ENCODE measurements around the gene TNFRSF8. TPM values are rescaled to one million over a fixed set of nuclear protein-coding genes. Genes with fewer than 3 reads are reported as not detected.

TNFRSF8 gene
- polyA plus RNA-seq, 1 donor (not counting 4 experiments of a cell fraction or from before 2014, with no cell fraction given), result 0.03 TPM

- Histone ChIP-seq H3K9me3 (ENCODE audit: control insufficient read depth, low read depth, low read length) (no peaks in the 10 kb centered on the region), H3K4me2 (ENCODE audit: control insufficient read depth, extremely low read depth, insufficient read depth, low read depth, low read length) (no peak overlapping the region), H2AFZ (ENCODE audit: control insufficient read depth, low read length) (no peak overlapping the region), H3K4me3 (ENCODE audit: control insufficient read depth in 2 of 3, extremely low read depth in 1 of 3, insufficient read depth in 2 of 3, low read depth in 1 of 3, low read length in 3 of 3) (no peak overlapping the region), H3K9ac (ENCODE audit: control insufficient read depth, extremely low read depth, insufficient read depth, low read length) (no peak overlapping the region), H3K36me3 (ENCODE audit: control insufficient read depth in 2 of 2, extremely low read depth in 1 of 2, insufficient read depth in 2 of 2, low read length in 2 of 2) (peaks cover 0 to 18% of the 10 kb centered on the region in 2 experiments), H3K4me1 (ENCODE audit: control insufficient read depth, extremely low read depth, insufficient read depth, low read length) (no peaks in the 10 kb centered on the region), H3K27ac (ENCODE audit: control insufficient read depth, insufficient read depth, low read length) (no peak overlapping the region), H3K79me2 (ENCODE audit: control insufficient read depth, insufficient read depth, low read length) (no peaks in the 10 kb centered on the region), H3K27me3 (ENCODE audit: control insufficient read depth, extremely low read depth, insufficient read depth, low read length) (no peaks in the 10 kb centered on the region), H3K9me1 (ENCODE audit: control insufficient read depth, extremely low read depth, insufficient read depth, low read length) (no peaks in the 10 kb centered on the region), H4K20me1 (ENCODE audit: control insufficient read depth, extremely low read depth, insufficient read depth, low read length) (no peaks in the 10 kb centered on the region)
- dilution Hi-C loops (cut with MboI; ENCODE audit: extremely low pct_ligation_motif_present, low sequenced_read_pairs), result no loop called here
- FAIRE-seq (no peak), DNase-seq (ENCODE audit: low read depth, low spot score) (no peak)
- no peak for TF ChIP-seq CTCF (optimal IDR thresholded peaks at IDR 0.05 in 1 of 3, IDR thresholded peaks at IDR 0.05 in 1 of 3, conservative IDR thresholded peaks at IDR 0.05 in 1 of 3; ENCODE audit: extremely low read depth in 1 of 3, insufficient read depth in 2 of 3, low read length in 3 of 3)
Observed at GRCh38 chr1:12034381-12034801, 28.7 kb upstream of the TNFRSF8 start.

GRCh38 chr1:12035312-12035711, 27.8 kb upstream of the TNFRSF8 start:
- Histone ChIP-seq H3K27me3 (ENCODE audit: control insufficient read depth, extremely low read depth, insufficient read depth, low read length) (no peaks in the 10 kb centered on the region), H3K9me3 (ENCODE audit: control insufficient read depth, low read depth, low read length) (no peaks in the 10 kb centered on the region), H3K9ac (ENCODE audit: control insufficient read depth, extremely low read depth, insufficient read depth, low read length) (no peak overlapping the region), H3K36me3 (ENCODE audit: control insufficient read depth in 2 of 2, extremely low read depth in 1 of 2, insufficient read depth in 2 of 2, low read length in 2 of 2) (peaks cover 0 to 9% of the 10 kb centered on the region in 2 experiments), H3K79me2 (ENCODE audit: control insufficient read depth, insufficient read depth, low read length) (no peaks in the 10 kb centered on the region), H3K4me3 (ENCODE audit: control insufficient read depth in 2 of 3, extremely low read depth in 1 of 3, insufficient read depth in 2 of 3, low read depth in 1 of 3, low read length in 3 of 3) (no peak overlapping the region), H3K27ac (ENCODE audit: control insufficient read depth, insufficient read depth, low read length) (no peak overlapping the region), H2AFZ (ENCODE audit: control insufficient read depth, low read length) (no peak overlapping the region), H3K9me1 (ENCODE audit: control insufficient read depth, extremely low read depth, insufficient read depth, low read length) (no peaks in the 10 kb centered on the region), H3K4me1 (ENCODE audit: control insufficient read depth, extremely low read depth, insufficient read depth, low read length) (no peaks in the 10 kb centered on the region), H3K4me2 (ENCODE audit: control insufficient read depth, extremely low read depth, insufficient read depth, low read depth, low read length) (no peak overlapping the region), H4K20me1 (ENCODE audit: control insufficient read depth, extremely low read depth, insufficient read depth, low read length) (no peaks in the 10 kb centered on the region)
- TF ChIP-seq EZH2 (IDR thresholded peaks at IDR 0.05; ENCODE audit: low read length) (no peak), CTCF (optimal IDR thresholded peaks at IDR 0.05 in 1 of 3, IDR thresholded peaks at IDR 0.05 in 1 of 3, conservative IDR thresholded peaks at IDR 0.05 in 1 of 3; ENCODE audit: extremely low read depth in 1 of 3, insufficient read depth in 2 of 3, low read length in 3 of 3) (no peak)
- no peak for FAIRE-seq
- DNase-seq (ENCODE audit: low read depth, low spot score), result no peak
- dilution Hi-C loops (cut with MboI; ENCODE audit: extremely low pct_ligation_motif_present, low sequenced_read_pairs), result no loop called here

Data from keratinocyte (primary cell).